GM10847 (cell line): Measurements from ENCODE around the gene KRTAP5-2.

Source experiments
- POLR2A ChIP-seq: IDR thresholded peaks from 2 replicates; pipeline ENCODE4 v1.6.1; 2011; ENCODE audit not compliant: insufficient read length; ENCODE audit errors: extremely low read depth

KRTAP5-2 gene

GRCh38 chr11:1597994-1598380, at the start of gene KRTAP5-2:
TSS of gene KRTAP5-2 (minus strand) at chr11:1598294. CDS start at chr11:1598250, 44 bp downstream.
- TF ChIP-seq POLR2A: no peak

GRCh38 chr11:1645357-1645821, 47.3 kb upstream of the KRTAP5-2 start:
- TF ChIP-seq POLR2A: no peak

GRCh38 chr11:1644601-1645356, 46.7 kb upstream of the KRTAP5-2 start:
- TF ChIP-seq POLR2A: no peak

DNA sequence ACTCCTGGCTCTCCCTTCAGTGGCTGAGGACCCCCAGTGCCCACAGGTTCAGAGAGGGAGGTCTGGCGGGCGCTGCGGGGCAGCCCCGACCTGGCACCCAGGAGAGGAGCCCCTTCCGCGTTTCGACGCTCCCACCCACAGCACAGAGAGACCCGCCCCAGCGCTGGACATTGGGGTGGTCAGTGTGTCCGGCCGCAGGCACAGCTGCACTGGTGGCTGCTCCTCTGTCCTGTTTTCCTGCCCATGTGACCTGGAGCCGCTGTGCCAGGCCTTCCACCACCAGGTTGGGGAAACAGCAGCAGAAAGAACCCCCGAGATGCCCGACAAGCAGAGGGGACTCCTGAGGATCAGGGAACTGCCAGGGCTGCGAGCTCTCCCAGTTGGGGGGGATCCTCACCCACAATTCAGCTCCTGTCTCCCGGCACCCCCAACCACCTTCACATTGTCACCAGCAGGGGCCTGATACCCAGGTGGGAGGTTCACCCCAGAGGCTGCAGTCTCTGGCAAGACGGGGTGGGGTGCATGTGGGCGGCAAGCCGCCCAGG, 45.1 kb upstream of the KRTAP5-2 start:
- TF ChIP-seq POLR2A: no peak

- no peak for TF ChIP-seq POLR2A
These were observed 44.4 kb upstream of the KRTAP5-2 start for GRCh38 chr11:1642288-1643145.

GRCh38 chr11:1641096-1641495, 43.0 kb upstream of the KRTAP5-2 start:
- TF ChIP-seq POLR2A: no peak

GRCh38 chr11:1640076-1640946, 42.2 kb upstream of the KRTAP5-2 start:
- TF ChIP-seq POLR2A: no peak

GRCh38 chr11:1639666-1640065, 41.6 kb upstream of the KRTAP5-2 start:
- TF ChIP-seq POLR2A: no peak

DNA sequence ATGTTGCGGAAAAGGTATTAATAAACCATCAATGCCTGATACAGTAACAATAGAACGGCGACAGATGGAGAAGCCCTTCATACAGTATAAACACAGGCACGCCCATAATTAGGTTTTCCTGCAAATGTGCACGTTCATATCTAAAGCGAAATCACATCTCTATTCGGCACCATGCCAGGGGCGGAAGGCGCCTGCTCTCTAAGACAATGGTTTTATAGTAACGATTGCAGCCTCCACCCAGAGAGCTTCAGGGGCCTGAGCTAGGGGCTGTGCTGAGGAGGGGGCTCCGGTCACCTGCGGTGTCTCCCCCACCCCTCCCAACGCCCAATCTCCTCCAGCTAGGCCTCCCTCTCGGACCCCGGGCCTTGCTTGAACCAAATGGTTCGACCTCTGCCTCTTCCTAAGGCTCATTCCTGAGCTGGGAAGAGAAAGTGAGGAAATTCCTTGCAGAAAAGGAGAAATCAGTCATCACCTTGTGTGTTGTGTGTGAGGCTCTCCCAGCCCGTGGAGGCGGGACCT, 41.1 kb upstream of the KRTAP5-2 start:
- TF ChIP-seq POLR2A: no peak

DNA sequence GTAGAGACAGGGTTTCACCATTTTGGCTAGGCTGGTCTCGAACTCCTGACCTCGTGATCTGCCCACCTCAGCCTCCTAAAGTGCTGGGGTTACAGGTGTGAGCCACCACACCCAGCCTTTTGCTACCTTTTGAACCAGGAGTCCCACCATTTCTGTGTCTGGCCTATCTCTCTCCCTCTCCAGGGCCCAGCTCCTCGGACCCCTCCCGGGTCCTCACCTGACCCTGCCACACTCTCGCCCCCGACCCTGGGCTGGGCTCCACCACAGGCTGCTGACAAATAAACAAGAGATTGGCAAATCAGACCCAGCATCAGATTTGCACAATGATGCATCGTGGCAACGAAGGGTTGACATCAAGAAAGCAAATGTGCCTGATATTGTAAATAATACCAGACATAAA, 40.2 kb upstream of the KRTAP5-2 start:
- no peak for TF ChIP-seq POLR2A

GRCh38 chr11:1637628-1638027, 39.5 kb upstream of the KRTAP5-2 start:
- TF ChIP-seq POLR2A: no peak

- no peak for TF ChIP-seq POLR2A
These were observed 38.3 kb upstream of the KRTAP5-2 start for GRCh38 chr11:1636291-1636950.

GRCh38 chr11:1633864-1634263, 35.8 kb upstream of the KRTAP5-2 start:
- no peak for TF ChIP-seq POLR2A

GRCh38 chr11:1632053-1632714, 34.1 kb upstream of the KRTAP5-2 start:
- no peak for TF ChIP-seq POLR2A
